Measurements from ENCODE around the gene EPN3. TPM values are rescaled to one million over a fixed set of nuclear protein-coding genes. Genes with fewer than 3 reads are reported as not detected.
A peak's percentile ranks its signal among the peaks of the same experiment; 100 is the strongest.

EPN3 gene
- total and polyA plus RNA-seq, 5 donors: 5.4 to 31.5 (median 23.3) TPM

- Histone ChIP-seq H3K9me3 (ENCODE audit: control insufficient read depth, low read length) (no peaks in the 10 kb centered on the region), H3K4me1 (ENCODE audit: control insufficient read depth, insufficient read depth, low read length) (no peaks in the 10 kb centered on the region), H3K4me3 (ENCODE audit: low read length) (no peak overlapping the region), H3K27ac (ENCODE audit: low read length) (no peak overlapping the region), H3K27me3 (ENCODE audit: control insufficient read depth, insufficient read depth) (no peaks in the 10 kb centered on the region)
- 91% methylated on average over 12 of the region's 12 CpGs for WGBS
- intact Hi-C loops (cut with DNase I): no loop called here
- DNase-seq: no peak
- no peak for ATAC-seq
Observed at GRCh38 chr17:50568659-50569058, 36.1 kb downstream of the EPN3 start.

- Histone ChIP-seq H3K27me3 (ENCODE audit: control insufficient read depth, insufficient read depth) (no peaks in the 10 kb centered on the region), H3K9me3 (ENCODE audit: control insufficient read depth, low read length) (no peaks in the 10 kb centered on the region), H3K4me3 (ENCODE audit: low read length) (no peak overlapping the region), H3K4me1 (ENCODE audit: control insufficient read depth, insufficient read depth, low read length) (no peaks in the 10 kb centered on the region), H3K27ac (ENCODE audit: low read length) (no peak overlapping the region)
- 80% methylated on average over 7 of the region's 7 CpGs for whole genome bisulfite sequencing
- intact Hi-C loops (cut with DNase I): no loop called here
- ATAC-seq (no peak), DNase-seq (no peak)
Observed at GRCh38 chr17:50569592-50569991, 37.1 kb downstream of the EPN3 start.

- WGBS: 67% methylated on average over 8 of the region's 8 CpGs
- H3K9me3 ChIP-seq (ENCODE audit: control insufficient read depth, low read length): no peaks in the 10 kb centered on the region
- H3K27me3 ChIP-seq (ENCODE audit: control insufficient read depth, insufficient read depth): no peaks in the 10 kb centered on the region
- no peak for DNase-seq
- intact Hi-C loops (cut with DNase I): no loop called here
- no peak overlapping the region for H3K27ac ChIP-seq (ENCODE audit: low read length)
- no peak overlapping the region for H3K4me3 ChIP-seq (ENCODE audit: low read length)
- H3K4me1 ChIP-seq (ENCODE audit: control insufficient read depth, insufficient read depth, low read length): no peaks in the 10 kb centered on the region
- no peak for ATAC-seq
Observed at GRCh38 chr17:50570032-50570431, 37.5 kb downstream of the EPN3 start.

- intact Hi-C loops (cut with DNase I): no loop called here
- H3K27ac ChIP-seq (ENCODE audit: low read length): no peak overlapping the region
- no peak for ATAC-seq
- no peak overlapping the region for H3K4me3 ChIP-seq (ENCODE audit: low read length)
- H3K9me3 ChIP-seq (ENCODE audit: control insufficient read depth, low read length): no peaks in the 10 kb centered on the region
- no peaks in the 10 kb centered on the region for H3K27me3 ChIP-seq (ENCODE audit: control insufficient read depth, insufficient read depth)
- no peaks in the 10 kb centered on the region for H3K4me1 ChIP-seq (ENCODE audit: control insufficient read depth, insufficient read depth, low read length)
- WGBS: 86% methylated on average over 7 of the region's 7 CpGs
- DNase-seq: no peak
Observed at GRCh38 chr17:50570528-50570927, 38.0 kb downstream of the EPN3 start.

- WGBS: 80% methylated on average over 19 of the region's 19 CpGs
- Histone ChIP-seq H3K9me3 (ENCODE audit: control insufficient read depth, low read length) (no peaks in the 10 kb centered on the region), H3K27me3 (ENCODE audit: control insufficient read depth, insufficient read depth) (no peaks in the 10 kb centered on the region), H3K4me1 (ENCODE audit: control insufficient read depth, insufficient read depth, low read length) (no peaks in the 10 kb centered on the region), H3K4me3 (ENCODE audit: low read length) (no peak overlapping the region), H3K27ac (ENCODE audit: low read length) (no peak overlapping the region)
- intact Hi-C loops (cut with DNase I): no loop called here
- DNase-seq: no peak
- ATAC-seq: no peak
Observed at GRCh38 chr17:50571681-50572080, 39.1 kb downstream of the EPN3 start.

- 96% methylated on average over 20 of the region's 20 CpGs for WGBS
- no peaks in the 10 kb centered on the region for H3K27me3 ChIP-seq (ENCODE audit: control insufficient read depth, insufficient read depth)
- DNase-seq (no peak), ATAC-seq (no peak)
- no peak overlapping the region for H3K4me3 ChIP-seq (ENCODE audit: low read length)
- H3K9me3 ChIP-seq (ENCODE audit: control insufficient read depth, low read length): no peaks in the 10 kb centered on the region
- no peak overlapping the region for H3K27ac ChIP-seq (ENCODE audit: low read length)
- intact Hi-C loops (cut with DNase I): no loop called here
- no peaks in the 10 kb centered on the region for H3K4me1 ChIP-seq (ENCODE audit: control insufficient read depth, insufficient read depth, low read length)
Observed at GRCh38 chr17:50572541-50572940, 40.0 kb downstream of the EPN3 start.

GRCh38 chr17:50573866-50574611 lies 41.5 kb downstream of the EPN3 start:
- peak in 2 of 3 donors; percentile 23 to 28 for DNase-seq

GRCh38 chr17:50575581-50576210 lies 43.2 kb downstream of the EPN3 start:
- no peak overlapping the region for H3K4me3 ChIP-seq (ENCODE audit: low read length)
- H3K27ac ChIP-seq (ENCODE audit: low read length): no peak overlapping the region
- no peaks in the 10 kb centered on the region for H3K4me1 ChIP-seq (ENCODE audit: control insufficient read depth, insufficient read depth, low read length)
- ATAC-seq: no peak
- 87% methylated on average over 33 of the region's 33 CpGs for WGBS
- no peaks in the 10 kb centered on the region for H3K9me3 ChIP-seq (ENCODE audit: control insufficient read depth, low read length)
- intact Hi-C loops (cut with DNase I): no loop called here
- DNase-seq: peak in 2 of 3 donors; percentile 53 to 56
- H3K27me3 ChIP-seq (ENCODE audit: control insufficient read depth, insufficient read depth): no peaks in the 10 kb centered on the region

More at GRCh38 chr17:50573866-50574611, 41.5 kb downstream of the EPN3 start:
- H3K27ac ChIP-seq (ENCODE audit: low read length): no peak overlapping the region
- ATAC-seq: no peak
- H3K9me3 ChIP-seq (ENCODE audit: control insufficient read depth, low read length): no peaks in the 10 kb centered on the region
- no peaks in the 10 kb centered on the region for H3K4me1 ChIP-seq (ENCODE audit: control insufficient read depth, insufficient read depth, low read length)
- H3K27me3 ChIP-seq (ENCODE audit: control insufficient read depth, insufficient read depth): no peaks in the 10 kb centered on the region
- no peak overlapping the region for H3K4me3 ChIP-seq (ENCODE audit: low read length)
- 85% methylated on average over 12 of the region's 12 CpGs for WGBS
- intact Hi-C loops (cut with DNase I): no loop called here

GRCh38 chr17:50576864-50577263 lies 44.3 kb downstream of the EPN3 start:
- Histone ChIP-seq H3K9me3 (ENCODE audit: control insufficient read depth, low read length) (no peaks in the 10 kb centered on the region), H3K27me3 (ENCODE audit: control insufficient read depth, insufficient read depth) (no peaks in the 10 kb centered on the region), H3K4me3 (ENCODE audit: low read length) (no peak overlapping the region), H3K4me1 (ENCODE audit: control insufficient read depth, insufficient read depth, low read length) (no peaks in the 10 kb centered on the region), H3K27ac (ENCODE audit: low read length) (no peak overlapping the region)
- DNase-seq: peak in 2 of 3 donors; percentile 30 to 42
- 74% methylated on average over 13 of the region's 13 CpGs for WGBS
- ATAC-seq: no peak
- intact Hi-C loops (cut with DNase I): no loop called here

- Histone ChIP-seq H3K9me3 (ENCODE audit: control insufficient read depth, low read length) (no peaks in the 10 kb centered on the region), H3K27ac (ENCODE audit: low read length) (no peak overlapping the region), H3K27me3 (ENCODE audit: control insufficient read depth, insufficient read depth) (no peaks in the 10 kb centered on the region), H3K4me1 (ENCODE audit: control insufficient read depth, insufficient read depth, low read length) (peaks cover 2% of the 10 kb centered on the region), H3K4me3 (ENCODE audit: low read length) (no peak overlapping the region)
- intact Hi-C loops (cut with DNase I): no loop called here
- WGBS: 89% methylated on average over 13 of the region's 13 CpGs
- ATAC-seq (no peak), DNase-seq (no peak)
Observed at GRCh38 chr17:50577451-50577954, 45.0 kb downstream of the EPN3 start.

- peak in 1 of 3 donors; percentile 55 for DNase-seq
- ATAC-seq: no peak
- peaks cover 2% of the 10 kb centered on the region for H3K4me1 ChIP-seq (ENCODE audit: control insufficient read depth, insufficient read depth, low read length)
- intact Hi-C loops (cut with DNase I): no loop called here
- WGBS: 74% methylated on average over 16 of the region's 16 CpGs
- no peaks in the 10 kb centered on the region for H3K27me3 ChIP-seq (ENCODE audit: control insufficient read depth, insufficient read depth)
- H3K4me3 ChIP-seq (ENCODE audit: low read length): no peak overlapping the region
- H3K9me3 ChIP-seq (ENCODE audit: control insufficient read depth, low read length): no peaks in the 10 kb centered on the region
- H3K27ac ChIP-seq (ENCODE audit: low read length): no peak overlapping the region
Observed at GRCh38 chr17:50578173-50578572, 45.6 kb downstream of the EPN3 start.

Data from right cardiac atrium (tissue), 5 donors.